Stimulated activated CD8-positive, alpha-beta memory T cell treated with anti-CD3 and anti-CD28 coated beads, Interleukin-12 subunit alpha, Interleukin-12 subunit beta, amount 100 ng/mL, for 4 hours (primary cell): ENCODE data around the gene NEURL1B.
"Not testable (repeated sequence)": the region's sequence is repeated elsewhere in the genome, so short reads cannot be mapped to it uniquely, and the experiment has no call there.

ENCODE experiments used
- DNase-seq: peaks from one replicate; pipeline ENCODE4 v3.0.0-alpha.2; 2020; ENCODE audit warnings: low read depth

Gene NEURL1B

GRCh38 chr5:172634106-172634899 is 6.8 kb upstream of the NEURL1B start:
- DNase-seq, result no peak

- no peak for DNase-seq
Measured at GRCh38 chr5:172635038-172635437, 6.0 kb upstream of the NEURL1B start.

GRCh38 chr5:172636279-172637050 is 4.6 kb upstream of the NEURL1B start:
- DNase-seq, result no peak

- DNase-seq, result no peak
Measured at GRCh38 chr5:172637110-172637580, 3.9 kb upstream of the NEURL1B start.

GRCh38 chr5:172637740-172638139 is 3.3 kb upstream of the NEURL1B start:
- DNase-seq, result no peak

- DNase-seq, result no peak
Measured at GRCh38 chr5:172638209-172638768, 2.8 kb upstream of the NEURL1B start.

GRCh38 chr5:172640139-172640538 is 924 bp upstream of the NEURL1B start:
- no peak for DNase-seq

- DNase-seq, result no peak
Measured at GRCh38 chr5:172641359-172642050, 442 bp downstream of the NEURL1B start.

- no peak for DNase-seq
Measured at GRCh38 chr5:172642051-172642409, 967 bp downstream of the NEURL1B start.

GRCh38 chr5:172642486-172642885 is 1.4 kb downstream of the NEURL1B start:
- no peak for DNase-seq

GRCh38 chr5:172642926-172643871 is 2.1 kb downstream of the NEURL1B start:
- no peak for DNase-seq

GRCh38 chr5:172644266-172644665 is 3.2 kb downstream of the NEURL1B start:
- no peak for DNase-seq

- DNase-seq, result no peak
Measured at GRCh38 chr5:172644711-172645110, 3.6 kb downstream of the NEURL1B start.

GRCh38 chr5:172645271-172646055 is 4.4 kb downstream of the NEURL1B start:
- DNase-seq, result no peak

GRCh38 chr5:172646716-172647285 is 5.7 kb downstream of the NEURL1B start:
- no peak for DNase-seq

- DNase-seq, result no peak
Measured at GRCh38 chr5:172647352-172648012, 6.4 kb downstream of the NEURL1B start.

- no peak for DNase-seq
Measured at GRCh38 chr5:172648013-172648381, 6.9 kb downstream of the NEURL1B start.

GRCh38 chr5:172648755-172649154 is 7.7 kb downstream of the NEURL1B start:
- DNase-seq, result no peak

GRCh38 chr5:172656496-172656895 is 15.4 kb downstream of the NEURL1B start:
- DNase-seq, result not testable (repeated sequence)
